OCI-LY7 (cell line): ENCODE measurements around the gene IER3.

ENCODE experiments used
- EZH2phosphoT487 ChIP-seq: fragments of 200-600 bp; sonication (generic); IDR thresholded peaks from 2 replicates; pipeline ENCODE4 v1.6.1; 2018; ENCODE audit warnings: low read depth, borderline replicate concordance, mild to moderate bottlenecking, mixed run types, antibody characterized with exemption, low read length, moderate library complexity, mixed read lengths
- TF ChIP-seq, protein P1 (sequence below): fragments of 200-600 bp; sonication (generic); conservative IDR thresholded peaks from 2 replicates; pipeline ENCODE4 v1.5.1; 2014; ENCODE audit warnings: mild to moderate bottlenecking, antibody characterized with exemption, low read length, moderate library complexity, mixed read lengths

- TF ChIP-seq, protein P1, sequence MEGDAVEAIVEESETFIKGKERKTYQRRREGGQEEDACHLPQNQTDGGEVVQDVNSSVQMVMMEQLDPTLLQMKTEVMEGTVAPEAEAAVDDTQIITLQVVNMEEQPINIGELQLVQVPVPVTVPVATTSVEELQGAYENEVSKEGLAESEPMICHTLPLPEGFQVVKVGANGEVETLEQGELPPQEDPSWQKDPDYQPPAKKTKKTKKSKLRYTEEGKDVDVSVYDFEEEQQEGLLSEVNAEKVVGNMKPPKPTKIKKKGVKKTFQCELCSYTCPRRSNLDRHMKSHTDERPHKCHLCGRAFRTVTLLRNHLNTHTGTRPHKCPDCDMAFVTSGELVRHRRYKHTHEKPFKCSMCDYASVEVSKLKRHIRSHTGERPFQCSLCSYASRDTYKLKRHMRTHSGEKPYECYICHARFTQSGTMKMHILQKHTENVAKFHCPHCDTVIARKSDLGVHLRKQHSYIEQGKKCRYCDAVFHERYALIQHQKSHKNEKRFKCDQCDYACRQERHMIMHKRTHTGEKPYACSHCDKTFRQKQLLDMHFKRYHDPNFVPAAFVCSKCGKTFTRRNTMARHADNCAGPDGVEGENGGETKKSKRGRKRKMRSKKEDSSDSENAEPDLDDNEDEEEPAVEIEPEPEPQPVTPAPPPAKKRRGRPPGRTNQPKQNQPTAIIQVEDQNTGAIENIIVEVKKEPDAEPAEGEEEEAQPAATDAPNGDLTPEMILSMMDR, result no peak
- TF ChIP-seq EZH2phosphoT487, result no peak
Measured at GRCh38 chr6:30741789-30742315, 2.5 kb downstream of the IER3 start.
